ENCODE measurements around the gene ITPK1.

- TF ChIP-seq EZH2 (IDR thresholded peaks at IDR 0.05; ENCODE audit: insufficient read depth, poor library complexity, severe bottlenecking): no peak
- TF ChIP-seq EZH2phosphoT487 (IDR thresholded peaks at IDR 0.05; ENCODE audit: insufficient read depth, low read depth): no peak
Observed at GRCh38 chr14:92930737-92931602, 184.8 kb downstream of the ITPK1 start.

All from GM23248 (cell line).